ENCODE data around the gene CCDC34. TPM values are rescaled to one million over a fixed set of nuclear protein-coding genes. Genes with fewer than 3 reads are reported as not detected.
A peak's percentile ranks its signal among the peaks of the same experiment; 100 is the strongest.

Gene CCDC34
- total and polyA plus RNA-seq, 2 experiments from 2014 or later = 10.1 to 56.0 TPM

- TF ChIP-seq, protein P1, sequence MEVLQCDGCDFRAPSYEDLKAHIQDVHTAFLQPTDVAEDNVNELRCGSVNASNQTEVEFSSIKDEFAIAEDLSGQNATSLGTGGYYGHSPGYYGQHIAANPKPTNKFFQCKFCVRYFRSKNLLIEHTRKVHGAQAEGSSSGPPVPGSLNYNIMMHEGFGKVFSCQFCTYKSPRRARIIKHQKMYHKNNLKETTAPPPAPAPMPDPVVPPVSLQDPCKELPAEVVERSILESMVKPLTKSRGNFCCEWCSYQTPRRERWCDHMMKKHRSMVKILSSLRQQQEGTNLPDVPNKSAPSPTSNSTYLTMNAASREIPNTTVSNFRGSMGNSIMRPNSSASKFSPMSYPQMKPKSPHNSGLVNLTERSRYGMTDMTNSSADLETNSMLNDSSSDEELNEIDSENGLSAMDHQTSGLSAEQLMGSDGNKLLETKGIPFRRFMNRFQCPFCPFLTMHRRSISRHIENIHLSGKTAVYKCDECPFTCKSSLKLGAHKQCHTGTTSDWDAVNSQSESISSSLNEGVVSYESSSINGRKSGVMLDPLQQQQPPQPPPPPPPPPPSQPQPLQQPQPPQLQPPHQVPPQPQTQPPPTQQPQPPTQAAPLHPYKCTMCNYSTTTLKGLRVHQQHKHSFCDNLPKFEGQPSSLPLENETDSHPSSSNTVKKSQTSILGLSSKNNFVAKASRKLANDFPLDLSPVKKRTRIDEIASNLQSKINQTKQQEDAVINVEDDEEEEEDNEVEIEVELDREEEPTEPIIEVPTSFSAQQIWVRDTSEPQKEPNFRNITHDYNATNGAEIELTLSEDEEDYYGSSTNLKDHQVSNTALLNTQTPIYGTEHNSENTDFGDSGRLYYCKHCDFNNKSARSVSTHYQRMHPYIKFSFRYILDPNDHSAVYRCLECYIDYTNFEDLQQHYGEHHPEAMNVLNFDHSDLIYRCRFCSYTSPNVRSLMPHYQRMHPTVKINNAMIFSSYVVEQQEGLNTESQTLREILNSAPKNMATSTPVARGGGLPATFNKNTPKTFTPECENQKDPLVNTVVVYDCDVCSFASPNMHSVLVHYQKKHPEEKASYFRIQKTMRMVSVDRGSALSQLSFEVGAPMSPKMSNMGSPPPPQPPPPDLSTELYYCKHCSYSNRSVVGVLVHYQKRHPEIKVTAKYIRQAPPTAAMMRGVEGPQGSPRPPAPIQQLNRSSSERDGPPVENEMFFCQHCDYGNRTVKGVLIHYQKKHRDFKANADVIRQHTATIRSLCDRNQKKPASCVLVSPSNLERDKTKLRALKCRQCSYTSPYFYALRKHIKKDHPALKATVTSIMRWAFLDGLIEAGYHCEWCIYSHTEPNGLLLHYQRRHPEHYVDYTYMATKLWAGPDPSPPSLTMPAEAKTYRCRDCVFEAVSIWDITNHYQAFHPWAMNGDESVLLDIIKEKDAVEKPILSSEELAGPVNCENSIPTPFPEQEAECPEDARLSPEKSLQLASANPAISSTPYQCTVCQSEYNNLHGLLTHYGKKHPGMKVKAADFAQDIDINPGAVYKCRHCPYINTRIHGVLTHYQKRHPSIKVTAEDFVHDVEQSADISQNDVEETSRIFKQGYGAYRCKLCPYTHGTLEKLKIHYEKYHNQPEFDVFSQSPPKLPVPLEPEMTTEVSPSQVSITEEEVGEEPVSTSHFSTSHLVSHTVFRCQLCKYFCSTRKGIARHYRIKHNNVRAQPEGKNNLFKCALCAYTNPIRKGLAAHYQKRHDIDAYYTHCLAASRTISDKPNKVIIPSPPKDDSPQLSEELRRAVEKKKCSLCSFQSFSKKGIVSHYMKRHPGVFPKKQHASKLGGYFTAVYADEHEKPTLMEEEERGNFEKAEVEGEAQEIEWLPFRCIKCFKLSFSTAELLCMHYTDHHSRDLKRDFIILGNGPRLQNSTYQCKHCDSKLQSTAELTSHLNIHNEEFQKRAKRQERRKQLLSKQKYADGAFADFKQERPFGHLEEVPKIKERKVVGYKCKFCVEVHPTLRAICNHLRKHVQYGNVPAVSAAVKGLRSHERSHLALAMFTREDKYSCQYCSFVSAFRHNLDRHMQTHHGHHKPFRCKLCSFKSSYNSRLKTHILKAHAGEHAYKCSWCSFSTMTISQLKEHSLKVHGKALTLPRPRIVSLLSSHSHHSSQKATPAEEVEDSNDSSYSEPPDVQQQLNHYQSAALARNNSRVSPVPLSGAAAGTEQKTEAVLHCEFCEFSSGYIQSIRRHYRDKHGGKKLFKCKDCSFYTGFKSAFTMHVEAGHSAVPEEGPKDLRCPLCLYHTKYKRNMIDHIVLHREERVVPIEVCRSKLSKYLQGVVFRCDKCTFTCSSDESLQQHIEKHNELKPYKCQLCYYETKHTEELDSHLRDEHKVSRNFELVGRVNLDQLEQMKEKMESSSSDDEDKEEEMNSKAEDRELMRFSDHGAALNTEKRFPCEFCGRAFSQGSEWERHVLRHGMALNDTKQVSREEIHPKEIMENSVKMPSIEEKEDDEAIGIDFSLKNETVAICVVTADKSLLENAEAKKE (CRISPR knock-in tag; IDR thresholded peaks at IDR 0.05) = no peak
- TF ChIP-seq EZH2phosphoT487 (IDR thresholded peaks at IDR 0.05; ENCODE audit: unreplicated experiment) = no peak
- TF ChIP-seq JUNB (IDR thresholded peaks at IDR 0.05; ENCODE audit: unreplicated experiment) = no peak
- no peak for TF ChIP-seq STAT1 (IDR thresholded peaks at IDR 0.05; ENCODE audit: unreplicated experiment)
These were observed 34.8 kb upstream of the CCDC34 start (continued) for GRCh38 chr11:27397624-27398399.

DNA sequence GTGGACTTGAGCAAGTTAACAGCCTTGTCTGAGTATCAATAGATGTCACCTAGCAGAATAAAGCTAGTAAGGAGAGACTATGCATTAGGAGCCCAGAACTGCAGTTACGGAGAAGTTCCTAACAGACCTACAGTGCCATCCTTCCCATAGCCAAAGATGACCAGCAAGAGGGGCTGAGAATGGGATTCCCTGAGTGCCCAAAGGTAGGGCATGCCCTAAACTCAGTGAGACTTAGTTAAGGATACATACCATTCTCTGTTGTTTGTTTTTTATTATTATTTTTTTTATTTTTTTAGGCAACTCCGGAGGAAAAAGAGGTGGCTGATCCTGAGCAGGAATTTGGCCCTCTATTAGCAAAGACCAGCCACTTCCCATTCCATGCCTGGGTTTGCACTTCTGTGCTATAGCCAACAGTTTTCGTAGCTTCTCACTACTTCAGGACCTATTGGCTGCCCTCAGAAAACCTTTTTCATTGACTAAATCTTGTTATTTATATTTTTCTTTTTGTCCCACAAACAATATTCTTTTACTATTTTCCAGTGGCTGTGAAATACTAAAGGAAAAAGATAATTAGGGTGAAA, 33.3 kb upstream of the CCDC34 start:
- Mint-ChIP-seq H3K4me3 (no peak overlapping the region), H3K4me1 (peaks cover 54% of the 10 kb centered on the region), H3K36me3 (ENCODE audit: low read depth) (no peaks in the 10 kb centered on the region), H3K27me3 (ENCODE audit: insufficient read depth, low read depth, poor library complexity) (no peaks in the 10 kb centered on the region), H3K9me3 (no peaks in the 10 kb centered on the region), H3K27ac (no peak overlapping the region)
- H2AFZ ChIP-seq = no peak overlapping the region
- peaks cover 63% of the 10 kb centered on the region for H3K79me2 ChIP-seq (replicated peaks; ENCODE audit: insufficient read depth)
- no peaks in the 10 kb centered on the region for H3K9me2 ChIP-seq (ENCODE audit: insufficient read depth)
- peaks cover 22% of the 10 kb centered on the region; the same call in 1 of the 2 replicates for H4K20me1 ChIP-seq (replicated peaks; ENCODE audit: insufficient read depth)
- H3K4me3 ChIP-seq = no peak overlapping the region
- H3K36me3 ChIP-seq (ENCODE audit: insufficient read depth) = no peaks in the 10 kb centered on the region
- no peaks in the 10 kb centered on the region for H3K27me3 ChIP-seq (ENCODE audit: insufficient read depth)
- H3K4me2 ChIP-seq = peak overlapping the region; percentile 51
- H3F3A ChIP-seq (replicated peaks; ENCODE audit: low read depth) = no peaks in the 10 kb centered on the region
- ATAC-seq (peak; percentile 14; the same call in 1 of the 3 replicates), DNase-seq (ENCODE audit: low spot score) (no peak)
- no peak overlapping the region for H3K27ac ChIP-seq (ENCODE audit: low read depth)
- peaks cover 58% of the 10 kb centered on the region for H3K4me1 ChIP-seq (ENCODE audit: insufficient read depth)
- no peak for TF ChIP-seq CREB1 (CRISPR knock-in tag; IDR thresholded peaks at IDR 0.05; ENCODE audit: low read depth)
- TF ChIP-seq, protein P2, sequence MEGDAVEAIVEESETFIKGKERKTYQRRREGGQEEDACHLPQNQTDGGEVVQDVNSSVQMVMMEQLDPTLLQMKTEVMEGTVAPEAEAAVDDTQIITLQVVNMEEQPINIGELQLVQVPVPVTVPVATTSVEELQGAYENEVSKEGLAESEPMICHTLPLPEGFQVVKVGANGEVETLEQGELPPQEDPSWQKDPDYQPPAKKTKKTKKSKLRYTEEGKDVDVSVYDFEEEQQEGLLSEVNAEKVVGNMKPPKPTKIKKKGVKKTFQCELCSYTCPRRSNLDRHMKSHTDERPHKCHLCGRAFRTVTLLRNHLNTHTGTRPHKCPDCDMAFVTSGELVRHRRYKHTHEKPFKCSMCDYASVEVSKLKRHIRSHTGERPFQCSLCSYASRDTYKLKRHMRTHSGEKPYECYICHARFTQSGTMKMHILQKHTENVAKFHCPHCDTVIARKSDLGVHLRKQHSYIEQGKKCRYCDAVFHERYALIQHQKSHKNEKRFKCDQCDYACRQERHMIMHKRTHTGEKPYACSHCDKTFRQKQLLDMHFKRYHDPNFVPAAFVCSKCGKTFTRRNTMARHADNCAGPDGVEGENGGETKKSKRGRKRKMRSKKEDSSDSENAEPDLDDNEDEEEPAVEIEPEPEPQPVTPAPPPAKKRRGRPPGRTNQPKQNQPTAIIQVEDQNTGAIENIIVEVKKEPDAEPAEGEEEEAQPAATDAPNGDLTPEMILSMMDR (conservative IDR thresholded peaks at IDR 0.05; ENCODE audit: low read depth in 2 of 2) = no peak
- TF ChIP-seq POLR2AphosphoS5 (IDR thresholded peaks at IDR 0.05; ENCODE audit: low read depth) = no peak
- TF ChIP-seq ZNF331 (CRISPR knock-in tag; IDR thresholded peaks at IDR 0.05; ENCODE audit: low read depth) = no peak
- no peak for TF ChIP-seq NANOG (IDR thresholded peaks at IDR 0.05; ENCODE audit: borderline replicate concordance)
- TF ChIP-seq EZH2 (IDR thresholded peaks at IDR 0.05; ENCODE audit: low read depth, unreplicated experiment) = no peak

Measured in GM23338 (cell line).